HepG2 (cell line): Measurements from ENCODE around the gene ZNF593OS. TPM values are rescaled to one million over a fixed set of nuclear protein-coding genes. Genes with fewer than 3 reads are reported as not detected.

Experiments used
- ARID2 ChIP-seq: sonication (generic); formaldehyde crosslinking; IDR thresholded peaks from 2 replicates; pipeline ENCODE4 v1.8.1; 2022; ENCODE audit warnings: mild to moderate bottlenecking, missing genetic modification reagents, borderline replicate concordance
- ARNT ChIP-seq: fragments of 450-650 bp; IDR thresholded peaks from 2 replicates; pipeline ENCODE4 v1.6.1; 2017
- ASH2L ChIP-seq: fragments of 300-600, 200-600 bp; sonication (generic); IDR thresholded peaks from 2 replicates; pipeline ENCODE4 v1.7.0; 2017; ENCODE audit warnings: low read depth, mild to moderate bottlenecking, moderate library complexity, mixed read lengths, low read length; ENCODE audit not compliant: insufficient read length
- ATAD3A ChIP-seq: sonication (generic); formaldehyde crosslinking; IDR thresholded peaks from 2 replicates; pipeline ENCODE4 v1.4.0; 2020; ENCODE audit warnings: missing genetic modification reagents
- E2F1 ChIP-seq: sonication (generic); formaldehyde crosslinking; IDR thresholded peaks from 2 replicates; pipeline ENCODE4 v1.5.0; 2020; ENCODE audit warnings: missing genetic modification reagents
- FOXA1 ChIP-seq, 2 experiments: fragments of 450-650 bp in 1 of 2; sonication (generic) in 1 of 2; formaldehyde crosslinking in 1 of 2; IDR thresholded peaks; 2 replicates each; pipeline versions ENCODE4 v1.4.0 to v1.6.1; 2016 to 2020; ENCODE audit warnings: missing genetic modification reagents in 1 of 2
- GMEB1 ChIP-seq: sonication (generic); formaldehyde crosslinking; IDR thresholded peaks from 2 replicates; pipeline ENCODE4 v1.5.1; 2020; ENCODE audit warnings: missing genetic modification reagents, mild to moderate bottlenecking, borderline replicate concordance
- MZF1 ChIP-seq: sonication (generic); formaldehyde crosslinking; IDR thresholded peaks from 2 replicates; pipeline ENCODE4 v1.8.1; 2023; ENCODE audit warnings: mild to moderate bottlenecking, missing genetic modification reagents, borderline replicate concordance
- NCOA5 ChIP-seq: sonication (generic); formaldehyde crosslinking; IDR thresholded peaks from 2 replicates; pipeline ENCODE4 v1.4.0; 2020; ENCODE audit warnings: missing genetic modification reagents
- NFIC ChIP-seq: IDR thresholded peaks from 2 replicates; pipeline ENCODE4 v1.6.1; 2012; ENCODE audit warnings: mild to moderate bottlenecking, low read length, inconsistent platforms
- PTBP1 ChIP-seq: fragments of 200-400 bp; formaldehyde crosslinking; IDR thresholded peaks from 2 replicates; pipeline ENCODE4 v1.6.1; 2018; ENCODE audit warnings: low read length, low read depth; ENCODE audit not compliant: poor library complexity, severe bottlenecking
- SPEN ChIP-seq: sonication (generic); formaldehyde crosslinking; IDR thresholded peaks from 2 replicates; pipeline ENCODE4 v1.5.1; 2020; ENCODE audit warnings: low read depth, mild to moderate bottlenecking, missing genetic modification reagents
- TFDP1 ChIP-seq: IDR thresholded peaks from 2 replicates; pipeline ENCODE4 v1.6.1; 2016; ENCODE audit warnings: missing compliant biosample characterization, missing genetic modification reagents, borderline replicate concordance
- THRA ChIP-seq: sonication (generic); formaldehyde crosslinking; IDR thresholded peaks from 2 replicates; pipeline ENCODE4 v1.4.0; 2020; ENCODE audit warnings: missing genetic modification reagents, borderline replicate concordance
- ZBTB39 ChIP-seq: sonication (generic); formaldehyde crosslinking; IDR thresholded peaks from 2 replicates; pipeline ENCODE4 v1.5.0; 2020; ENCODE audit warnings: missing genetic modification reagents
- ZFP36L2 ChIP-seq: sonication (generic); formaldehyde crosslinking; IDR thresholded peaks from 2 replicates; pipeline ENCODE4 v1.4.0; 2020; ENCODE audit warnings: missing genetic modification reagents
- ZNF230 ChIP-seq: sonication (generic); formaldehyde crosslinking; IDR thresholded peaks from 2 replicates; pipeline ENCODE4 v1.4.0; 2020; ENCODE audit warnings: mild to moderate bottlenecking, missing genetic modification reagents
- ZNF768 ChIP-seq: sonication (generic); formaldehyde crosslinking; IDR thresholded peaks from 2 replicates; pipeline ENCODE4 v1.4.0; 2020; ENCODE audit warnings: missing genetic modification reagents
- ZNF772 ChIP-seq: sonication (generic); formaldehyde crosslinking; IDR thresholded peaks from 2 replicates; pipeline ENCODE4 v1.5.0; 2020; ENCODE audit warnings: mild to moderate bottlenecking, missing genetic modification reagents
- ZNF773 ChIP-seq: sonication (generic); formaldehyde crosslinking; IDR thresholded peaks from 2 replicates; pipeline ENCODE4 v1.4.0; 2020; ENCODE audit warnings: missing genetic modification reagents, borderline replicate concordance
- polyA plus RNA-seq, 8 experiments: library from polyadenylated mRNA; depleted of rRNA in 3 of 8; stranded (reverse) in 7 of 8; unstranded in 1 of 8; fragments of >200 nt; fragmentation: Illumina TruSeq in 4 of 8; extraction: Trizol in 4 of 8; gene quantifications; 2 replicates each; pipeline versions ENCODE4 v1.2.1 to v1.2.3, GENCODE V29; 2011 to 2016; ENCODE audit warnings: low read depth in 4 of 8, missing spikeins in 1 of 8, mixed read lengths in 1 of 8; ENCODE audit not compliant: insufficient read depth in 1 of 8
- total RNA-seq, 5 experiments: library from RNA; depleted of rRNA; stranded (reverse); fragments of >200 nt; fragmentation: Illumina TruSeq; extraction: Trizol; gene quantifications; 2 replicates each; pipeline ENCODE4 v1.2.3, GENCODE V29; 2016; ENCODE audit warnings: low read depth in 1 of 5

ZNF593OS gene
- total and polyA plus RNA-seq, 2 of the 13 experiments (the other 11 are each of a cell fraction or from before 2014, with no cell fraction given) = not detected

GRCh38 chr1:26169669-26170471 lies 1.8 kb downstream of the ZNF593OS start, which contains the start of gene ZNF593 (continued):
- TF ChIP-seq ZBTB39 (CRISPR knock-in tag) (no peak; the same call in 1 of the 2 replicates), ASH2L (peak; percentile 83), FOXA1 (IDR thresholded peaks at IDR 0.05) (no peak), FOXA1 (CRISPR knock-in tag; IDR thresholded peaks at IDR 0.05) (peak; percentile 14; the same call in 1 of the 2 replicates), E2F1 (CRISPR knock-in tag) (peak; percentile 69; the same call in 1 of the 2 replicates), NFIC (no peak), MZF1 (CRISPR knock-in tag) (peak; percentile 79; the same call in 1 of the 2 replicates), GMEB1 (CRISPR knock-in tag) (peak; percentile 90), NCOA5 (CRISPR knock-in tag) (peak; percentile 90; the same call in 1 of the 2 replicates), ARID2 (CRISPR knock-in tag) (peak; percentile 84; the same call in 1 of the 2 replicates), ARNT (no peak), ZNF773 (CRISPR knock-in tag) (peak; percentile 89; the same call in 1 of the 2 replicates), TFDP1 (CRISPR knock-in tag) (peak; percentile 67; the same call in 1 of the 2 replicates), ZNF230 (CRISPR knock-in tag) (peak; percentile 89; the same call in 1 of the 2 replicates), ZFP36L2 (CRISPR knock-in tag) (no peak), ZNF768 (CRISPR knock-in tag) (peak; percentile 75; the same call in 1 of the 2 replicates), SPEN (peak; percentile 95), ZNF772 (CRISPR knock-in tag) (peak; percentile 98; the same call in 1 of the 2 replicates), ATAD3A (CRISPR knock-in tag) (no peak), THRA (peak; percentile 51; the same call in 1 of the 2 replicates), PTBP1 (peak; percentile 84)
